HG03139 (cell line): Measurements from ENCODE around the gene CNNM3.

ENCODE experiments used
- ATAC-seq: cut with Tn5 transposase; IDR thresholded peaks from one replicate; pipeline ENCODE4 v1.9.1; 2021; ENCODE audit not compliant: unreplicated experiment

Gene CNNM3

DNA sequence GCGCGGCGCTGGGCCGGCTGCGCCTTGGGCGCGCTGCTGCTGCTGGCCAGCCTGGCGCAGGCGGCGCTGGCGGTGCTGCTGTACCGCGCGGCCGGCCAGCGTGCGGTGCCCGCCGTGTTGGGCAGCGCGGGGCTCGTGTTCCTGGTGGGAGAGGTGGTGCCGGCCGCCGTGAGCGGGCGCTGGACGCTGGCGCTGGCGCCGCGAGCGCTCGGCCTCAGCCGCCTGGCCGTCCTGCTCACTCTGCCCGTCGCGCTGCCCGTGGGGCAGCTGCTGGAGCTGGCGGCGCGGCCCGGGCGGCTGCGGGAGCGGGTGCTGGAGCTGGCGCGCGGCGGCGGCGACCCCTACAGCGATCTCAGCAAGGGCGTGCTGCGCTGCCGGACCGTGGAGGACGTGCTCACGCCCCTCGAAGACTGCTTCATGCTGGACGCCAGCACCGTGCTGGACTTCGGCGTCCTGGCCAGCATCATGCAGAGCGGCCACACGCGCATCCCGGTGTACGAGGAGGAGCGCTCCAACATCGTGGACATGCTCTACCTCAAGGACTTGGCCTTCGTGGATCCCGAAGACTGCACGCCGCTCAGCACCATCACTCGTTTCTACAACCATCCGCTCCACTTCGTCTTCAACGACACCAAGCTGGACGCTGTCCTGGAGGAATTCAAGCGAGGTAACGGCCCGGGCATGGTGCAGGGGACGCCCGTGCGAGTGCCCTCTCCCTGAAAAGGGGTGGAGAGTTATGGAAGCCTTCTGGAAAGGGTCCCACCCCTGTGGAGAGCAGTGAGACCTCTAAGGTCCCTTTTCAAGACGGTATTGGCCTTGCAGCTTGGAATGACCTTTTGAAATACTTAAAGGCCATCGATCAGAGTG is 1.0 kb downstream of the CNNM3 start:
- ATAC-seq: no peak

DNA sequence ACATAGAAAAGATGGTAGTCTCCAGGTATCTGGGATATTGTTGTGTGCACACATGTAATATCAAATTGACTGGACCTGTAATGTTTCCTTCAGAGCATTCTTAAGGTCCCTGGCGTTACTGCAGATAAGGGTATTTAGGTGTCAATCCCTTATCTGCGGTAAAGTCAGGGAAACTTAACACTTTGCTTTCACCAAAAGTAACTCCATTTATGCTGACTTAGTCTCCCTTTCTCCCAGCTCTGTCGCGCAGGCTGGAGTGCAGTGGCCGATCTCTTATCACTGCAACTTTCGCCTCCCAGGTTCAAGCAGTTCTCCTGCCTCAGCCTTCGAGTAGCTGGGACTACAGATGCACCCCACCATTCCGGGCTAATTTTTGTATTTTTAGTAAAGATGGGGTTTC is 1.8 kb downstream of the CNNM3 start:
- no peak for ATAC-seq

DNA sequence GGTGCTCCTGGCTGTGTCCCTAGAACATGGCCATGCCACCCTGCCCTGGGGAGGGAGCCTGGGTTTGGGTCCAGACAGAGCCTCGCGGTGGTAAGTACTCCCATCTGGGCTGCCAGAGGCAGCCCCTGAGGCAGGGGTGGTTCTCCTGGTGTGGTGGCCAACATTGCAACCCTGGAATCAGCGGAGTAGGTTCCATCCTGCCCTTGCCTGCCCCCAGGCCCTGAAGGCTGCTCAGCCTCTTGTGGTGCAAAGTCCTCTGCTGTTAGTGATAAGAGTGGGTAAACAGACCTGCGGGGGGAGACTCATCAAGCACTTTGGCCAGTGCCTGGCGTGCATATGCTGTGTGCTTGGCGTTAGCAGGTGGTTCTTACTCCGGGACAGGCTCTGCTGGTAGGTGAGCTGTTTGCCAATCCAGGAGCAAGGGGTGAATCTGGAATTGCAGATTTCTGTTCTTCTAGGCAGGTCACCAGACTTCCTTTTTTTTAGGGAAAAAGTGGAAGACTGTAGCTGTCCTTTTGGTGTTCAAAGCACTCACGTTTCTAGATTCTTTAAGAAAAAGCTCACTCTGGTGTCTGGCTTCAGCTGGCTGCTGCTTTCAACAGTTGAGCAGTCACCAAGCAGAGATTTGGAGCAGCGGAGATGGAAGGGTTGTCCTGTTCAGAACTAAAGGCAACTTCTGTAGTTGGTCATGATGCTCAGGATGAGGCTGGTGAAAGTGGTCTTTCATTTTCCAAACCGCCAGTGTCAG is 3.2 kb downstream of the CNNM3 start:
- ATAC-seq: no peak

DNA sequence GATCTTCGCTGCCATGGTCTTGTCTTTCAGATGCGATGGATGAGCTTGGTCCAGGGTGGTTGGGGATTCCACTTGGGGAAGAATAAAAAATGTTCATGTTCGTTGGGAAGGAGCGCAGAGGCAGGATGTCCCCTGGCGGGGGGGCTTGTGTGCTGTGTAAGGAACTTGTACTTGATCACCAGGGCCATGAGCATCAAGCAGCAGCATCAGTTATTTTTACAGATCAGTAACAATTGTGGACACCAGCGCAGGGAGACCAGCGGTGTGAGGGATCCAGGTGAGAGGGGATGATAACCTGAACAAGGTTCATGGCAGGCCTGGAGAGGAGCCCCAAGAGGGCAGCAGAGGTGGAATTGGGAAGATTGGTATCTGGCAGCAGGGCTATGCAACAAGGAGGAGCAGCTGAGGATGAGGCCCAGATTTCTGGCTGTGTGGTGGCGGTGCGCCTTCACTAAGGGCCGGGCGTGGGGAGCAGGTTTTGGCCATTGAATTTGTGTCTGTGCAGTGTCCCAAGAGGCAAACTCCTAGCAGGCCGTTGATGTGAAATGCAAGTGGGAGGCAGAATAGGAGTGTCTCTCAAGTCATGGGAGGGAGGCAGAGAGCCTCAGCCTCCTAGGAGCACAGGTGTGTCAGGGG is 3.9 kb downstream of the CNNM3 start:
- no peak for ATAC-seq

DNA sequence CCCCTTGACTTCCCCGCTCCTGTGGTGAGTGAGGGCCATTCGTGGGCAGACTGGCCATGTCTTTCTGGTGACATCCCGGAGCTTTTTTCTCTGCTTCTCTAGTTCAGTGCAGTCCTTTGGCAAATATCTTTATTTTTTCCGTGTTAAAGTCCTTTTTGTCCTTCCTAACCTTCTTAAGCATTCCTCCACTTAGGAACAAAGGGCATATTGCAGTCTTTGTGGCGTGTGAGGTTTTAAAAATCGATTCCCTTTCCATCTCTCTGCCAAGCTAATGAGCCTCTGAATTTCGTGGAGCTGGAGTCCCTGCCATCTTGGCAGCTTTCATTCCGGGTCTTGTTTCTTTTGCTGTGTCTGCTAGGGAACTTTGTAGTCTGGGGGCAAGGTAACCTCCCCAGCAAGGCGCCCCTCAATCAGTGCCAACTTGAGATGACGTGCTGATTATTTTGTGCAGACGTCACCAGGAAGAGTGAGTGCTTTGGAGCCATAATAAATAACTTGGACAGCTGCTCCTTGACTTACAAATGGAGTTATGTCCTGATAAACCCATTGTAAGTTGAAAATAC is 5.1 kb downstream of the CNNM3 start:
- ATAC-seq: no peak

DNA sequence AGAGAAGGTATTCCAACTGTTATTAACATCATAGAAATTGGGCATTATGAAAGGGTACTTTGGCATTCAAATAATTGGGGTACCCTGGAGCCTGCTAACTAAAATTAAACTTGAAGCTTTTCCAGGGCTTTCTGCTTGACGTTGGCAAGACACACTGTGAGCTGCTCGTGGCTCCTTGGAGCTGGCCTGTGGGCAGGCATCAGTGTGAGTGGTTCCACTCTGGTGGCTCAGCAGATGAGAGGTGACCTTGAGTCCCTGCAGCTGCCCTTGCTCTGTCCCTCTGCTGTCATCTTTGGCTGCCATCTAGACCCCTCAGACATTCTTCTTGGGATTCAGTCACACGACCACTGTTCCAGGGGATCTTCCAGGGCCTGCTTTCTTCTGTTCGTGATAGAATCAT is 6.7 kb downstream of the CNNM3 start:
- ATAC-seq: no peak

DNA sequence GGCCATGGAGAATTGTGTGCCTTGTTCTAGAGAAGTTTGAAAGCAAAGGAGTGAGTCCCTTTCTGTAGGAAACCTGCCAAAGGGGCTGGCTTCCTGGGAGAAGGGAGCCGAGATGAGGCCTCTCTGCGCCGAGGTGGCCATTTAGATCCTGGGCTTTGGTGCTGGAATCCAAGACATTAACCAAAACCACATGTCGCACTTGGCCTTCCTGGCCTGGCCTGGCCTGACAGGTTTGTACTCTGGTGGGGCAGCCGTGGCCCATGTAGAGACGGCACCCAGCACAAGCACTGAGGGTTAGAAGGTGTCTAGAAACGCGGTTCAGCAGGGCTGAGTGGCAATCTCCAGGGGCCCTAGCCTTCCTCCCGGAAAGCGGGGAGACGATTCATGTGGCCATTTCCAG is 7.1 kb downstream of the CNNM3 start:
- ATAC-seq: no peak

DNA sequence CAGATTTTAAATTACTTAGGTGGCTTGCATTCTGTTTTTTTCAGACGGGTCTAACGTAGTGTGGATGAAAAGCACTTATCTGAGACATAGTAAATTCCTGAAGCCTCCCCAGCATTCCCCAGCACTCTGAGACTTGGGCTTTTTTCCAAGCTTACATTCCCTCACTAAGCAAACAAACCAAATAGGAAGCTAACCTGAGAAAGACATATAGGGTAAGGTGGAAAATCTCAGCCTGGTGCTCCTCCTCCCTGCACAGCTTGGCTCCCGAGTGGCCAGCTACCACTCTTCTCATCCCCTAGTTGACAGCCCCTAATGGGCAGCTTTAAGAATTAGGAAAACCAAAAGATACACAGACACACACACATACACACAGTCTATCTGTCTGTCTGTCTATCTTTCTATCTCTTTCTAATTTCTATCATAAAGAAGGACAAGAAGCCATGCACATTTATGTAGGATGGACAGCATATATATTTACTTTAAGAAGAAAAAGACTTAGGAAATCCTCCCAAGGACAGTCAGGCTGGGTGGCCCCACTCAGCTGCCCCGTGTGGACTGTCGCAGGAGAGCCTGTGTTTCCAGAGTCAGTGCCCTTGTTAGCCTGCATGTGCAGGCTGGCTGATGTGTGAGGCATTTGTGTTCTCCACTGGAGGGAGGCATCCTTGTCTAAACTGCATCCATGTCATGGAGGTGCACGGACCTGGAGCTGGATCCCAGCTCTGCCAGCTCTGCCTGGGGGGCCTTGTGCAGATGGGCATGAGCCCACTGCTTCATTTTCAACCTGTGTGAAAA is 8.2 kb downstream of the CNNM3 start:
- ATAC-seq: no peak

DNA sequence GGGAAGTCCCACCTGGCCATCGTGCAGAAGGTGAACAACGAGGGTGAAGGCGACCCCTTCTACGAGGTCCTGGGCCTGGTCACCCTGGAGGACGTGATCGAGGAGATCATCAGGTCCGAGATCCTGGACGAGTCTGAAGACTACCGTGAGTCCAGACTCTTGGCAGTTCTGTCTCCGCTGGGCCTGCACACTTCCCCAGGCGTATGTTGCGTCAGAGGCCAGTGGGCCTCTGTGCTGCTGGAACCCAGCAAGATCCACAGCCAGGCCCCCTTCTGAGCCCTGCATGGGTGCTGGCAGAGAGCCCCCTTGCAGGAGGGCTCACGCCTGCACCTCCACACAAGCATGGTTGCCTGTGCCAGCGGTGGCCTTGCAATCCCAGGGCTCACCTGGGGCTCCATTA is 9.0 kb downstream of the CNNM3 start:
- ATAC-seq: no peak

DNA sequence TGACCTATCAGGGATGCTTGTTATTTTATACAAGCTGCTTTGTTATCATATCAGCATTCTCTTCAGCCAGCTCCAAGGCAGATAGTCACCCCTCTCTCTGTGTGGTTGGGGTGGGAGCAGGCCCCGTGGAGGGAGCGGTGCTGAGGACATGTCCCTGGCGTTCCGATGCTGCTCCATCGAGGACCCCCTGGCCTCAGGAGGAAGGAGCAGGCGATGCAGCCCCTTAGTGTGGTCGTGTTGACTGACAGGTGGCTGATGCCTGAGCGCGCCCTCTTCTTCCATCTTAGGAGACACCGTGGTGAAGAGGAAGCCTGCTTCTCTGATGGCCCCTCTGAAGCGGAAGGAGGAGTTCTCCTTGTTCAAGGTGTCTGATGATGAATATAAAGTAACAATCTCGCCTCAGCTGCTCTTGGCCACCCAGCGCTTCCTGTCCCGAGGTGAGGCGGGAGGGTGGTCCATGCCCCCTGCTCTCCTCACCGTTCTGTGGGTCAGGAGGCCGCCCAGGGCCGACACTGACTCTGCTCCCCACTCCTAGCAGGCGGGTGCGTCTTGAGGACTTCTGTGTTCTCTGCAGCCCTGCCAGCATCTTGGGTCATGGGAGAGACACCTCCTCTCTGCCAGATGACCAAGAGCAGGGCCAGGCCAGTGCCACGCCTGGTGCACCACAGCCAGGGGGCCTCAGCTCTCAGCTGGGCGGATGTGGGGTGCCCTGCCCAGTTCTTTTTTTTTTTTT is 10.6 kb downstream of the CNNM3 start:
- no peak for ATAC-seq

DNA sequence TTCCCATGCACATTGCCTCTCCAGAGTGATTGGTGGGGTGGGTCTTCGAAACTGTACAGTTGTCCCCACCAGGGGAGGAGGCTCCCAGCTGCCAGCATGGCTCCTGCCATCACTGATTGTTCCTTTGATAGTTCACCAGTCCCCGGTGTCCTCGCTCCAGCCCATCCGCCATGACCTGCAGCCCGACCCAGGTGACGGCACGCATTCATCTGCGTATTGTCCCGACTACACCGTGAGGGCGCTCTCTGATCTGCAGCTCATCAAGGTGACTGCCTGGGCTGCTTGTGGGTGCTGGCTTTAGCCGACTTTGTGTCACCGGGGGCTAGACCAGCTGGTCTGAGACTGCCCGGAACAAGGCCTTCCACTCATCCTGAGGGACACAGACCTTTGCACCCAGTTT is 12.4 kb downstream of the CNNM3 start:
- ATAC-seq: no peak

DNA sequence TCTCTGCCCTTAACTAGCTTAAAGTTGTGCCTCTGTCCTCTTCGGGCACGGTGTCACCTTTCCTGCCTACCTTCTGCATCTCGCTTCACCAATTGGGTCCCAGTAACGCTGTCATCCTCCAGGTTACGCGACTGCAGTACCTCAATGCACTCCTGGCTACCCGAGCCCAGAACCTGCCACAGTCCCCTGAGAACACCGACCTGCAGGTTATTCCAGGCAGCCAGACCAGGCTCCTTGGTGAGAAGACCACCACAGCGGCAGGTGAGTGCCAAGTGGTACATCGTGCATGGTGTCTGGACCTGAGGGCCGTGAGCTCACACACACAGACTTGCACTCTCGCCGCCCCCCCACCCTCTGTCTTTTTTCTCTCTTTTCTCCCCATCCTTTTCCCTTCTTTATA is 12.8 kb downstream of the CNNM3 start:
- no peak for ATAC-seq

DNA sequence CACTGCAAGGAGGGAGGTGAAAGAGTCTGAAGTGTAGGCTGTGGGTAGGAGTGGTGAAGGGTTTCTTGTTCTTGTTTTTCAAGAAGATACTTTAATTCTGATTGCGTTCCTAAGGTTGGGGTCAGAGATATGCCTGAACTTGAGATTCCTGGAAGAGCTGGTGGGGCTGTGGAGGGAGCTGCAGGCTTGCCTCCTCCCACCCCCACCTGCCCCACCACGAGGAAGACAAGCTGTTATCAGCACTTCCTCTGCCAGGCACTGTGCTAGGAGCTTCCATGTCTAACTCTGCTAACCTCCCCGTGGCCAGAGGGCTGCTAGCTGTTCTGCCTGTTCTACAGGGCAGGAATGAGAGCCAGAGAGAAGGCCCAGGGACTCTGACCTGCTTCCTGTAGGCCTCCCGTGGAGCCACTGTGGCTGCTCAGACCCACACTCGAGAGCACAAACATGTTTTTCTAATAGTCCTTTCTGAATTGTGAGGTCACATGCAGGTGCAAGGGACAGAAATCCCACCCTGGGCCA is 14.0 kb downstream of the CNNM3 start:
- ATAC-seq: no peak

DNA sequence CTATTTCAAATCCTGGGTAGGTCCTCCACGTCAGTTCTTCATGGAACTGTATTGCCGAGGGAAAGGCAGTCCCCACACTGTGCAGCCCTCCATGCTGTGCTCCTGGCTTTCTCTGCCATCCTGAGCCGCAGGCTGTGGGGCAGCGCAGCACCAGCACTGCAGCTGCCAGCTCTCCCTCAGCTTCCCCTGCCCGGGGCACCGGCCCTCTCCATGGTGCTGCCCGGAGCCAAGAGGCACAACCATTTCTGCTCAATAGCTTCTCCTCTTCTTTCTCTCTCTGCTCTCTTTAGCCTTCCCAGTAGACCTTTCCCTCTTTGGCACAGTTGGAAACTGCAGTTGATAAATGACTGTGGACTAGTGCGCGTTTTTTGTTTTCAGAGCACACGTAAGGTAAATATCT is 15.6 kb downstream of the CNNM3 start:
- ATAC-seq: no peak

DNA sequence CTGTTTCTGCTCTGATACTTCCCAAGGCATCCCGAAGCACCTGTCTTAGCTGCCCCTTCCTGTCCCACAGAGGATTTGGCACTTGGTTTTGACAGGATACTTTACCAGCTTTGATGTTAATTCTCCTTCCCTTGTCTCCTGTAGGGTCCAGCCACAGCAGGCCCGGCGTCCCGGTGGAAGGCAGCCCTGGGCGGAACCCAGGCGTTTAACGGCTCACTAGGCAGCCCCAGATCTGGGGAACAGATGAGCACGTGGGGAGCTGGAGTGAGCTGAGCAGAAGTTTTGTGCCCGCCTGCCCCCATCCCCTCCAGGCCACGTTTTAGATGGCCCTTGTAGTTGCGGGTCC is 16.3 kb downstream of the CNNM3 start:
- no peak for ATAC-seq

DNA sequence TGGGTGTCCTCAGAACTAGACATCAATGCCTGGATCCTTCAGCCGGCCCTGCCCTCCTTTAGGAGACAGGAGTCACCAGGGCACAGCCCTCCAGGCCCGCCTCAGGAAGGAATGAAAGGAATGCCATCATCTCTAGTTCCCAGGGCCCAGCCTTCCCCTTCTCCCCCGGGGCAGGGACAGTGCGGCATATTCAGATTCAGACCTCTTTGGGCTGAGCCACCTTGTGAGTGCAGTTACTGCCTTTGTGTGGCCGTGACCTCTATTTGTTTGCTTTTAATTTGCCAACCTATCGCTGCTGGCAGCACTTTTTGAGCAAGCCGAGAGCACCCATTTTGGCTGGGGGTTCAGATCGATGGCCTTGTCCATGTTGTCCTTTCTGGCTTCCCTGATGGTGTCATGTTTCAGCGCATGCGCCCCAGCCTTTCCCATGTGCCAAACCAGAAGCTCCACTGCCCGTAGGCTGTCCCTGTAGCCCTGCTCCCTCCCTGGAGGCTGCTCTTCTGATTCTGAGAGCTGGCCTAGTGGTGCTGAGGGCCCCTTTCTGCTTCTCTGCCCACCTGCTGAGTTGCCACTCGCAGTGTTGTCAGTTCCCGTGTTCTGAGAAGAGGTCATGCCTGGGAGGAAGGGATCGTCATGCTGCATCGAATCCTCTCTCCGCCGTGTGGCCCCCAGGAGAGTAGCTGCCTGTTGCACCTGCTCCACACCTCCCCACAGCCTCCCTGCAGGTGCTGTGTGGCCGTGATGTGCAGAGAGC is 16.9 kb downstream of the CNNM3 start:
- no peak for ATAC-seq

DNA sequence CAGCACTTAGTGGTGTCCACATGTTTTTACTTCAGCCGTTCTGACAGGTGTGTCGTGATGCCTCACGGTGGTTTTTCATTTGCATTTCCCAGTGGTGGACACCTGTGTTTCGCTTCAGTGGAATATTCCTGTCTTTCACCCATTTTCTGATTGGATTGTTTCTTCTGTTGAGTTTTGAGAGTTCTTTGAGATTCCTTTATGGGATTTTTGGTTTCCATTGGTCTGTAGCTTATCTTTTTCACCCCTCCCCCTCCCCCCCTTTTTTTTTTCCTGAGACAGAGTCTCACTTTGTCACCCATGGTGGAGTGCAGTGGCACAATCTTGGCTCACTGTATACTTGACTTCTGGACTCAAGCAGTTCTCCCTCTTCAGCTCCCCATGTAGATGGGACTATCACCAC is 19.8 kb downstream of the CNNM3 start:
- ATAC-seq: no peak

DNA sequence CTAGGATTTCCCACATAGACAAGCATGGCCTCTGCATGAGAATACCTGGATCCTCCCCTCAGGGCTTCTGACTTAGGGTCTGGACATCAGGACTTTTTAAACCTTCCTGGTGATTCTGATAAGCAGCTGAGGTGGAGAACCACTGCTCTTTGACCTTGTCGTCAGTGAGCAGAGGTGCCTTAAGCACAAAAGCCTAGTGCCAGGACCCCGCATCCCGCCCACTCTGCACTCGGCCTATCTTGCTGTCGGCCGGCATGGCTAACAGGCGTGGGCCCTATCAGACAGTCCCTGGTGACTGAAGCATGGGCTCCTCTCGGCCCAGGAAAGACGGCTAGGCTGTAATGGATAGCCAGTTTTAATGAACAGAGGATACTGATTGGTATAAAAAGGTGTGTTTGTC is 21.5 kb downstream of the CNNM3 start:
- no peak for ATAC-seq
